Heart right ventricle (tissue), 16 donors: Measurements from ENCODE around the gene BCL10. TPM values are rescaled to one million over a fixed set of nuclear protein-coding genes. Genes with fewer than 3 reads are reported as not detected.

Source experiments
- ATAC-seq, 8 donors: fragments of 200-7000 bp; cut with Tn5 transposase; one replicate each; pipeline ENCODE4 v1.9.1; 2020; ENCODE audit warnings: mild to moderate bottlenecking in 8 of 8, moderate library complexity in 8 of 8, moderate number of reproducible peaks in 1 of 8
- DNase-seq, 2 donors: peaks; one replicate each; pipeline ENCODE4 v3.0.0-alpha.2; 2020
- H3K27ac ChIP-seq, 10 donors: fragments of 200-600 bp; sonication (generic) in 2 of 10; one replicate each; pipeline versions ENCODE4 v1.5.0 to v1.8.0; 2020 to 2022; ENCODE audit warnings: mild to moderate bottlenecking in 3 of 10
- H3K27me3 ChIP-seq, 7 donors: fragments of 200-600 bp; one replicate each; pipeline ENCODE4 v1.8.0; 2021 to 2022; ENCODE audit warnings: mild to moderate bottlenecking in 2 of 7
- H3K36me3 ChIP-seq, 9 donors: fragments of 200-600 bp; sonication (generic) in 1 of 9; one replicate each; pipeline versions ENCODE4 v1.5.0 to v1.8.0; 2020 to 2022; ENCODE audit warnings: mild to moderate bottlenecking in 2 of 9
- H3K4me1 ChIP-seq, 9 donors: fragments of 200-600 bp; sonication (generic) in 1 of 9; one replicate each; pipeline versions ENCODE4 v1.5.0 to v1.8.0; 2020 to 2022; ENCODE audit warnings: mild to moderate bottlenecking in 4 of 9
- H3K4me3 ChIP-seq, 10 donors: fragments of 200-600 bp; sonication (generic) in 2 of 10; one replicate each; pipeline versions ENCODE4 v1.5.0 to v1.8.0; 2020 to 2022; ENCODE audit warnings: mild to moderate bottlenecking in 7 of 10, moderate library complexity in 2 of 10
- H3K9me3 ChIP-seq, 11 donors: fragments of 200-600 bp in 10 of 11; sonication (generic) in 2 of 11; one replicate each; pipeline versions ENCODE4 v1.5.0 to v1.8.0; 2013 to 2022; ENCODE audit warnings: mild to moderate bottlenecking in 2 of 11, control low read depth in 1 of 11, moderate library complexity in 1 of 11
- CTCF ChIP-seq, 9 donors: fragments of 200-600 bp; sonication (generic) in 2 of 9; IDR thresholded peaks; one replicate each; pipeline versions ENCODE4 v1.5.0 to v1.8.0; 2021 to 2022; ENCODE audit warnings: antibody characterized with exemption in 9 of 9, mild to moderate bottlenecking in 5 of 9, moderate library complexity in 1 of 9
- whole genome bisulfite sequencing, 2 donors: extraction: QIAGEN DNeasy Blood & Tissue Kit; methylation state at CpG; one replicate each; pipeline ENCODE4 v1.1.7; 2013; ENCODE audit warnings: inconsistent platforms in 1 of 2; 5-methylcytosine and 5-hydroxymethylcytosine counted together
- intact Hi-C, 10 donors: fragments of 100-400 bp; cut with DNase I; formaldehyde crosslinking; loops; one replicate each; pipeline versions ENCODE4 v1.11.1 to v1.14.2; 2022
- polyA plus RNA-seq, 2 donors: library from polyadenylated mRNA; stranded (reverse); fragments of 200-250 nt; gene quantifications; one replicate each; pipeline ENCODE4 v1.2.3, GENCODE V29; 2013
- total RNA-seq, 10 donors: library from RNA; stranded (reverse); fragmentation: NEBNext Ultra II Directional in 3 of 10; extraction: Animal tissue kit (Norgen Biotek cat#: 25700) in 3 of 10; gene quantifications; one replicate each; pipeline versions ENCODE4 v1.2.1 to v1.2.4, GENCODE V29; 2021 to 2023
- donor health status: Arrhythmogenic right ventricular cardiomyopathy.
- donor health status: ischemic (EF 13 %, LVEDD 7.1; RV severe dilation, severe dysfunction).
- donor health status: healthy with polysubstance abuse.
- donor health status: DM: no; HTN: yes; CAD: no.
- donor health status: DM: no; HTN: no; CAD: no.
- donor health status: ischemic (EF 25% LVEDD 6.9; RV normal size, moderate dysfunction).
- donor health status: ischemic (EF 25% LVEDD 5.7; RV mildly dilated, moderate dysfunction).
- donor health status: healthy.
- donor health status: DM: yes; HTN: yes; CAD: no.
- donor health status: Ischemic cardiomyopathy.
- donor health status: ischemic (EF 35%, LVEDD 5.7; RV mildly dilated, moderate dysfunction).
- donor health status: nonischemic (EF 11% LVEDD 7.7; RV severe dilation, severe dysfunction).
- donor health status: DM: yes; HTN: yes; CAD: no.
- donor health status: PGD.
- donor health status: ischemic (EF 29% LVEDD 5.4; RV normal size, mild dysfunction).
- donor health status: nonischemic (EF 23%, LVEDD 6.1; RV moderate dilation, normal function).

The BCL10 gene
- total and polyA plus RNA-seq, 12 donors: 4.1 to 15.3 (median 8.9) TPM

- Histone ChIP-seq H3K4me3 (no peak overlapping the region), H3K4me1 (peaks cover 3 to 26% (median 13%) of the 10 kb centered on the region in 9 donors), H3K27ac (no peak overlapping the region), H3K27me3 (no peaks in the 10 kb centered on the region), H3K9me3 (no peaks in the 10 kb centered on the region), H3K36me3 (no peaks in the 10 kb centered on the region)
- no peak for TF ChIP-seq CTCF (IDR thresholded peaks at IDR 0.05)
- intact Hi-C loops: no loop called here
- DNase-seq (no peak), ATAC-seq (no peak)
- WGBS, 2 donors: 51 to 53% methylated on average over 3 of the region's 3 CpGs
These were observed 18.6 kb upstream of the BCL10 start for GRCh38 chr1:85295006-85295431.

GRCh38 chr1:85290826-85291225 lies 14.4 kb upstream of the BCL10 start:
- 97 to 100% methylated on average over 2 of the region's 2 CpGs for WGBS, 2 donors
- H3K9me3 ChIP-seq: no peaks in the 10 kb centered on the region

GRCh38 chr1:85289848-85290335 lies 13.5 kb upstream of the BCL10 start:
- Histone ChIP-seq H3K36me3 (no peaks in the 10 kb centered on the region), H3K27ac (peak overlapping the region in 2 of 10 donors; percentile 30 to 53), H3K9me3 (no peaks in the 10 kb centered on the region), H3K4me3 (no peak overlapping the region), H3K4me1 (peaks cover 0 to 6% (median 0%) of the 10 kb centered on the region in 9 donors), H3K27me3 (no peaks in the 10 kb centered on the region)
- ATAC-seq: peak in 5 of 8 donors; percentile 26 to 92 (median 57)
- DNase-seq: no peak
- WGBS, 2 donors: 61 to 75% methylated on average over 4 of the region's 4 CpGs
- intact Hi-C loops: no loop called here
- no peak for TF ChIP-seq CTCF (IDR thresholded peaks at IDR 0.05)

More at GRCh38 chr1:85290826-85291225, 14.4 kb upstream of the BCL10 start:
- Histone ChIP-seq H3K4me1 (peaks cover 0 to 10% (median 0%) of the 10 kb centered on the region in 9 donors), H3K27me3 (no peaks in the 10 kb centered on the region), H3K27ac (no peak overlapping the region), H3K4me3 (no peak overlapping the region), H3K36me3 (no peaks in the 10 kb centered on the region)
- no peak for ATAC-seq
- DNase-seq: no peak
- TF ChIP-seq CTCF (IDR thresholded peaks at IDR 0.05): no peak
- intact Hi-C loops: no loop called here

- Histone ChIP-seq H3K4me3 (no peak overlapping the region), H3K27me3 (no peaks in the 10 kb centered on the region), H3K4me1 (peaks cover 0 to 6% (median 0%) of the 10 kb centered on the region in 9 donors), H3K27ac (peak overlapping the region in 1 of 10 donors; percentile 53), H3K36me3 (no peaks in the 10 kb centered on the region), H3K9me3 (no peaks in the 10 kb centered on the region)
- intact Hi-C loops: no loop called here
- TF ChIP-seq CTCF (IDR thresholded peaks at IDR 0.05): no peak
- ATAC-seq (no peak), DNase-seq (no peak)
- WGBS, 2 donors: 92 to 93% methylated on average over 9 of the region's 9 CpGs
These were observed 12.9 kb upstream of the BCL10 start for GRCh38 chr1:85289207-85289847.
